Smooth muscle cell (in vitro differentiated cells): Measurements from ENCODE around the gene VWCE. TPM values are rescaled to one million over a fixed set of nuclear protein-coding genes. Genes with fewer than 3 reads are reported as not detected.
A peak's percentile ranks its signal among the peaks of the same experiment; 100 is the strongest.

ENCODE experiments used
- DNase-seq: peaks from one replicate; lab custom pipeline; 2025; ENCODE audit not compliant: unreplicated experiment; lab: John Stamatoyannopoulos, UW
- H2AFZ ChIP-seq: fragments of 200-600 bp; sonication (generic); 2 replicates; pipeline ENCODE4 v1.6.0; 2016; ENCODE audit warnings: antibody characterized with exemption, low read depth, mild to moderate bottlenecking
- H3F3A ChIP-seq: fragments of 200-600 bp; sonication (generic); 2 replicates; pipeline ENCODE4 v1.6.0; 2017; ENCODE audit warnings: antibody characterized with exemption, low read depth
- H3K27ac ChIP-seq: fragments of 200-600 bp; sonication (generic); 2 replicates; pipeline ENCODE4 v1.5.1; 2016; ENCODE audit warnings: low read depth, mild to moderate bottlenecking
- H3K27me3 ChIP-seq: fragments of 200-600 bp; sonication (generic); 2 replicates; pipeline ENCODE4 v1.6.1; 2016; ENCODE audit warnings: low read depth, mild to moderate bottlenecking
- H3K36me3 ChIP-seq: fragments of 200-600 bp; sonication (generic); 2 replicates; pipeline ENCODE4 v1.5.1; 2016; ENCODE audit warnings: low read depth
- H3K4me1 ChIP-seq: fragments of 200-600 bp; sonication (generic); 2 replicates; pipeline ENCODE4 v1.5.1; 2016; ENCODE audit warnings: low read depth
- H3K4me2 ChIP-seq: fragments of 200-600 bp; sonication (generic); 2 replicates; pipeline ENCODE4 v1.6.0; 2016; ENCODE audit warnings: mild to moderate bottlenecking
- H3K4me3 ChIP-seq: fragments of 200-600 bp; sonication (generic); 2 replicates; pipeline ENCODE4 v1.5.1; 2016; ENCODE audit warnings: mild to moderate bottlenecking
- H3K79me2 ChIP-seq: fragments of 200-600 bp; sonication (generic); 2 replicates; pipeline ENCODE4 v1.6.0; 2016; ENCODE audit warnings: low read depth, mild to moderate bottlenecking
- H3K9ac ChIP-seq: fragments of 200-600 bp; sonication (generic); 2 replicates; pipeline ENCODE4 v1.6.0; 2016; ENCODE audit warnings: low read depth
- H3K9me3 ChIP-seq: fragments of 200-600 bp; sonication (generic); replicated peaks from 2 replicates; pipeline ENCODE4 v1.5.1; 2016; ENCODE audit warnings: low read depth
- H4K20me1 ChIP-seq: fragments of 200-600 bp; sonication (generic); 2 replicates; pipeline ENCODE4 v1.6.0; 2016; ENCODE audit warnings: low read depth
- CTCF ChIP-seq: fragments of 200-600 bp; sonication (generic); IDR thresholded peaks from 2 replicates; pipeline ENCODE4 v1.5.1; 2017; ENCODE audit warnings: borderline replicate concordance, mild to moderate bottlenecking, antibody characterized with exemption; ENCODE audit not compliant: insufficient read depth, poor library complexity, severe bottlenecking
- WGBS: methylation state at CpG from one replicate; pipeline ENCODE4 v1.1.7; 2016; ENCODE audit warnings: low lambda C conversion rate; 5-methylcytosine and 5-hydroxymethylcytosine counted together
- polyA plus RNA-seq: library from polyadenylated mRNA; unstranded; fragments of >200 nt; fragmentation: Nextera tagmentation; extraction: Ambion mirVana; gene quantifications from 2 replicates; pipeline ENCODE4 v1.2.1, GENCODE V29; 2016
- total RNA-seq: library from RNA; depleted of rRNA; stranded (reverse); fragments of >200 nt; gene quantifications from 2 replicates; pipeline ENCODE4 v1.2.3, GENCODE V29; 2014

Gene VWCE
- total and polyA plus RNA-seq, 2 experiments from 2014 or later: 1.5 to 2.4 TPM

GRCh38 chr11:61297746-61298145, 2.6 kb upstream of the VWCE start:
- no peak overlapping the region for H3K4me3 ChIP-seq
- H3K4me1 ChIP-seq: peaks cover 9% of the 10 kb centered on the region
- H2AFZ ChIP-seq: no peak overlapping the region
- H3K27me3 ChIP-seq: no peaks in the 10 kb centered on the region
- no peaks in the 10 kb centered on the region for H3K79me2 ChIP-seq
- H4K20me1 ChIP-seq: peaks cover 18% of the 10 kb centered on the region
- no peak for DNase-seq
- peaks cover 11% of the 10 kb centered on the region for H3K36me3 ChIP-seq
- no peak for TF ChIP-seq CTCF
- peak overlapping the region; percentile 54 for H3K27ac ChIP-seq
- H3F3A ChIP-seq: peaks cover 21% of the 10 kb centered on the region
- H3K9me3 ChIP-seq: no peaks in the 10 kb centered on the region
- no peak overlapping the region for H3K4me2 ChIP-seq
- 64% methylated on average over 5 of the region's 5 CpGs for WGBS
- no peak overlapping the region for H3K9ac ChIP-seq

GRCh38 chr11:61297341-61297740, 2.2 kb upstream of the VWCE start:
- Histone ChIP-seq H3K4me1 (peaks cover 9% of the 10 kb centered on the region), H3K27ac (peak overlapping the region; percentile 49), H3K79me2 (no peaks in the 10 kb centered on the region), H3K36me3 (peaks cover 11% of the 10 kb centered on the region), H3K4me2 (no peak overlapping the region), H3K9me3 (no peaks in the 10 kb centered on the region), H2AFZ (no peak overlapping the region), H4K20me1 (peaks cover 18% of the 10 kb centered on the region), H3F3A (peaks cover 21% of the 10 kb centered on the region), H3K27me3 (no peaks in the 10 kb centered on the region), H3K4me3 (no peak overlapping the region), H3K9ac (no peak overlapping the region)
- TF ChIP-seq CTCF: no peak
- WGBS: 72% methylated on average over 1 of the region's 1 CpG
- no peak for DNase-seq

GRCh38 chr11:61295596-61295926, 445 bp upstream of the VWCE start:
- peak overlapping the region; percentile 99 for H3K4me2 ChIP-seq

More at GRCh38 chr11:61295596-61295926, 445 bp upstream of the VWCE start:
- DNase-seq: no peak
- no peak overlapping the region for H2AFZ ChIP-seq
- TF ChIP-seq CTCF: no peak
- H3K9ac ChIP-seq: no peak overlapping the region
- H3K27me3 ChIP-seq: no peaks in the 10 kb centered on the region
- H3K9me3 ChIP-seq: no peaks in the 10 kb centered on the region
- peaks cover 18% of the 10 kb centered on the region for H4K20me1 ChIP-seq
- no peak overlapping the region for H3K27ac ChIP-seq
- no peaks in the 10 kb centered on the region for H3K79me2 ChIP-seq
- peaks cover 9% of the 10 kb centered on the region for H3K4me1 ChIP-seq
- 63% methylated on average over 12 of the region's 12 CpGs for WGBS
- peaks cover 21% of the 10 kb centered on the region for H3F3A ChIP-seq
- no peaks in the 10 kb centered on the region for H3K36me3 ChIP-seq
- peak overlapping the region; percentile 73 for H3K4me3 ChIP-seq
